Chondrocyte (in vitro differentiated cells): ENCODE measurements around the gene IRF1. TPM values are rescaled to one million over a fixed set of nuclear protein-coding genes. Genes with fewer than 3 reads are reported as not detected.
"Not testable (repeated sequence)": the region's sequence is repeated elsewhere in the genome, so short reads cannot be mapped to it uniquely, and the experiment has no call there.

ENCODE experiments used
- DNase-seq: peaks from one replicate; pipeline ENCODE4 v3.0.0; 2021; ENCODE audit warnings: mixed read lengths, low spot score
- H3K27ac Mint-ChIP-seq: one replicate; pipeline ENCODE4 v1.8.0; 2021; ENCODE audit warnings: mild to moderate bottlenecking, moderate library complexity, mixed read lengths; ENCODE audit not compliant: unreplicated experiment
- H3K27me3 Mint-ChIP-seq: 2 replicates; pipeline ENCODE4 v1.8.0; 2021; ENCODE audit warnings: low read depth, mixed read lengths
- H3K36me3 Mint-ChIP-seq: 2 replicates; pipeline ENCODE4 v1.8.0; 2021; ENCODE audit warnings: low read depth, mixed read lengths
- H3K4me1 Mint-ChIP-seq: 2 replicates; pipeline ENCODE4 v1.8.0; 2021; ENCODE audit warnings: low read depth, mild to moderate bottlenecking, mixed read lengths
- H3K4me3 Mint-ChIP-seq: one replicate; pipeline ENCODE4 v1.8.0; 2021; ENCODE audit warnings: mild to moderate bottlenecking, moderate library complexity, mixed read lengths; ENCODE audit not compliant: unreplicated experiment
- H3K9me3 Mint-ChIP-seq: 2 replicates; pipeline ENCODE4 v1.8.0; 2021; ENCODE audit warnings: low read depth, mixed read lengths
- CTCF ChIP-seq: fragments of 200-600 bp; sonication (generic); IDR thresholded peaks from 2 replicates; pipeline ENCODE4 v1.5.0; 2021; ENCODE audit warnings: antibody characterized with exemption, mild to moderate bottlenecking, moderate library complexity
- total RNA-seq: library from RNA; stranded (reverse); gene quantifications from 3 replicates; pipeline ENCODE4 v1.2.1, GENCODE V29; 2021

Gene IRF1
- total RNA-seq, 1 donor from 2014 or later: 16.3 TPM

- Mint-ChIP-seq H3K4me3 (no peak overlapping the region), H3K27ac (peak overlapping the region; percentile 65), H3K36me3 (peaks cover 2% of the 10 kb centered on the region), H3K4me1 (peaks cover 33% of the 10 kb centered on the region), H3K27me3 (no peaks in the 10 kb centered on the region), H3K9me3 (no peaks in the 10 kb centered on the region)
- DNase-seq: no peak
- TF ChIP-seq CTCF: no peak
Observed at GRCh38 chr5:132445640-132445923, 45.0 kb downstream of the IRF1 start.

- Mint-ChIP-seq H3K4me1 (peaks cover 34% of the 10 kb centered on the region), H3K27me3 (no peaks in the 10 kb centered on the region), H3K27ac (no peak overlapping the region), H3K9me3 (no peaks in the 10 kb centered on the region), H3K4me3 (no peak overlapping the region), H3K36me3 (peaks cover 2% of the 10 kb centered on the region)
- no peak for TF ChIP-seq CTCF
- DNase-seq: no peak
Observed at GRCh38 chr5:132444841-132445639, 45.5 kb downstream of the IRF1 start.

- Mint-ChIP-seq H3K27me3 (no peaks in the 10 kb centered on the region), H3K36me3 (peaks cover 2% of the 10 kb centered on the region), H3K9me3 (no peaks in the 10 kb centered on the region), H3K27ac (no peak overlapping the region), H3K4me3 (no peak overlapping the region), H3K4me1 (peaks cover 44% of the 10 kb centered on the region)
- no peak for DNase-seq
- no peak for TF ChIP-seq CTCF
Observed at GRCh38 chr5:132444061-132444460, 46.5 kb downstream of the IRF1 start.

- DNase-seq: no peak
- H3K4me3 Mint-ChIP-seq: no peak overlapping the region
- peaks cover 47% of the 10 kb centered on the region for H3K4me1 Mint-ChIP-seq
- no peaks in the 10 kb centered on the region for H3K36me3 Mint-ChIP-seq
- H3K9me3 Mint-ChIP-seq: no peaks in the 10 kb centered on the region
- H3K27ac Mint-ChIP-seq: peak overlapping the region; percentile 87
- no peaks in the 10 kb centered on the region for H3K27me3 Mint-ChIP-seq
- no peak for TF ChIP-seq CTCF
Observed at GRCh38 chr5:132439521-132440089, 51.0 kb downstream of the IRF1 start.

GRCh38 chr5:132438917-132439316, 51.7 kb downstream of the IRF1 start:
- DNase-seq: no peak
- H3K36me3 Mint-ChIP-seq: no peaks in the 10 kb centered on the region
- H3K4me3 Mint-ChIP-seq: no peak overlapping the region
- TF ChIP-seq CTCF: peak; percentile 22
- H3K9me3 Mint-ChIP-seq: no peaks in the 10 kb centered on the region
- no peaks in the 10 kb centered on the region for H3K27me3 Mint-ChIP-seq
- H3K4me1 Mint-ChIP-seq: peaks cover 54% of the 10 kb centered on the region
- peak overlapping the region; percentile 87 for H3K27ac Mint-ChIP-seq

GRCh38 chr5:132438267-132438645, 52.3 kb downstream of the IRF1 start:
- DNase-seq, H3K4me3 Mint-ChIP-seq, H3K36me3 Mint-ChIP-seq, H3K9me3 Mint-ChIP-seq, H3K27me3 Mint-ChIP-seq: not testable (repeated sequence)
- H3K4me1 Mint-ChIP-seq: peaks cover 55% of the 10 kb centered on the region
- peak overlapping the region; percentile 94 for H3K27ac Mint-ChIP-seq
